ENCODE measurements around the gene DMWD.

The DMWD gene

DNA sequence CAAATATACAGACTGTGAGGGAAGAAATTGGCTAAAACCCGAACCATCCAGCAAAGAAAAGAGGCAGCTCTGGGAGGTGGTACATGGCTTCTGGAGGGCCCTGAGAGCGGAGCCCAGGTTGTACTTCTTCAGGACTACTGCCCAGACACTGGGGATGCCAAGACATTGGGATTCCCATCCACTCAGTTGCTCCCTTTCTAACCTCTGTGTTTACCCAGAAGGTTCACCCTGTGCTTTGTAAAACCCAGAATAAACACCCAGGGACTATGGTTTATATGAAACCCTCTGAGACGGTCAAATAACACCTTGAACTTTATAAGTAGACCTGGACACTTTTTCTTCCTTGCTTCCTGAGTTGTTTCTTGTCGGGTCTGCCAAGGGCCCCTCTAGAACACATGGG is 49.7 kb downstream of the DMWD start:
- no peak for DNase-seq

DNA sequence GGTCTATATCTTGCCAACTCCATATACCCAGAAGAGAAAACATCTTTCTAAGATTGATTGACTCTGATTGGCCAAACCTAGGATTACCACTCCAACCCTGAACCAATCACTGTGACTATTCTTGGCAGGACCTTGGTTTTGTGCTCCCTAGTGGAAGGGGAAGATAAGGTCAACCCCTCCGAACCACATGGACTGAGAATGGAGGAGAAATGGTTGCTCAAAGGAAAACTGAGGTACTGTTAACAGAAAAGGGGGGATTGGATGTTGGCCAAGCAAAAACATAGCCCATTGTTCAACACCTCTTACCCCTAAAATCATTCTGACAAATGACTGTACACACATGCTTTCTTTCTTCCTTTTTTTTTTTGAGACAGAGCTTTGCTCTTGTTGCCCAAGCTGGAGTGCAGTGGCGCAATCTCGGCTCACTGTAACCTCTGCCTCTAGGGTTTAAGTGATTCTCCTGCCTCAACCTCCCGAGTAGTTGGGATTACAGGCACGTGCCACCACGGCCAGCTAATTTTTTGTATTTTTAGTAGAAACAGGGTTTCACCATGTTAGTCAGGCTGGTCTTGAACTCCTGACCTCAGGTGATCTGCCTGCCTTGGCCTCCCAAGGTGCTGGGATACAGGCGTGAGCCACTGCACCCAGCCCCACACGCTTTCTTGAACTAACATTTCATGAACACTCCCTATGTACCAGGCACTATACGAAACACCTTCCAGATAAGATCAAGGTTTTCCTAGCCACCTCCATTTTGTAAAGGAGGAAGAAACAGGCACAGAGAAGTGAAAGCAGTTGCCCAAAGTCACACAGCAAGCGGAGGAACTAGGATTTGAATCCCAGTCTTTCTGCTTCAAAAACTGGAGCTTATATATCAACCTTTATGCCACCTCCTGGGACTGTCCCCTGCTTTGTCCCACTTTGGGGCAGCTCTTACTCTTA is 52.9 kb downstream of the DMWD start:
- DNase-seq = no peak

DNA sequence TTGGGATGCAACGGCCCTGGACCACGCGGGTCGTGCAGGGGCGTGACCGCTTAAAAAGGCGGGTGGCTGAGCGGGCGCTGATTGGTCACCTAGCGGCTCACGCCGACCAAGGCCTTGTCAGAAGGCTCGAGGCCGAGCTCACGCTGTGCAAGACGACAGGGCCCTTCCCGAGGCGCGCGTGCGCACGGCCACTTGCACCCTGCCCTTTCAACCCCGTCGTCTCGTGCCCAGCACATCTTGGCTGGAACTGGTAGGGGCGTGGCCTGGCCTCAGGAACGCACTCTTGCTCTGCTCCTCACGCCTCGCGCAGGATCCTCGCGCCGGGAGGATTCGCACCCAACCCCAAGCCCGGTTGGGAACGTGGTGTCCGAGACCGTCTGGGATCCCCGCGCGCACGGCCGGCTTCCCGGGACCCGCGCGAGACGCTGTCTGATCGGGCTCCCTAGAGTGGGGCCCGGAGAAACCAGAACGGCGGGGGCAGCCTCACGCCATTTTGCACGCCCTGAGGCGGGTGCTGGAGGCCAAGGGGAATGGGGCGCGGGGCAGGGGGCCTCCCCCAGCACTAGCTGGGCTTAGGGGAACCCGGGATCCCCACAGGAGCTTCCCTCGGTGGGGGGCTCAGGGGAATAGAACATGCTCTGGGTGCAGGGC is 59.4 kb downstream of the DMWD start, which contains the start of gene MEIOSIN:
Gene MEIOSIN, plus strand, starts transcription at position 280 of the 651 bp plus-strand sequence. CDS start 1,938 bp downstream, outside the sequence.
- no peak for DNase-seq

All from activated CD8-positive, alpha-beta memory T cell treated with anti-CD3 and anti-CD28 coated beads for 24 hours (primary cell).